ENCODE measurements around the gene ANP32E.
"Not testable (repeated sequence)": the region's sequence is repeated elsewhere in the genome, so short reads cannot be mapped to it uniquely, and the experiment has no call there.

The ANP32E gene

GRCh38 chr1:150212070-150212469 is 23.8 kb downstream of the ANP32E start:
- no peak for DNase-seq

DNA sequence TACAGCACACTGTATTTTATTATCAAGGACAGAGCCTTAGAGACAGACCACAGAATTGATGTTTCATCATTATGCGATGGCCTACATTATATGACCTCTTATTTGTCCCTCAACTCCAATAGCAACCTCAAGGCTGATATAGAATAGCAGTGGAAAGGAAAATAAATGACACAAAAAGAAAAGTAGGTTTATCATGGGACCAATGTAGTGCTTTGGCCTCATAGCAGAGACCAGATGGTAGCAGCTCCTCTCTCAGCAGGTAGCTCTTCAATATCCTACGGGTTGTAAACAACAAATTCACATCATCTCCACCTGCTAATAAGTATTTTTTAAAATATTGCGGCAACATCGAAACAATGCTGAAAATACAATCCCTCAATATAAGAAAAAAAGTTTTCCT is 25.2 kb downstream of the ANP32E start:
- DNase-seq: no peak

GRCh38 chr1:150210091-150210490 is 25.8 kb downstream of the ANP32E start:
- no peak for DNase-seq

DNA sequence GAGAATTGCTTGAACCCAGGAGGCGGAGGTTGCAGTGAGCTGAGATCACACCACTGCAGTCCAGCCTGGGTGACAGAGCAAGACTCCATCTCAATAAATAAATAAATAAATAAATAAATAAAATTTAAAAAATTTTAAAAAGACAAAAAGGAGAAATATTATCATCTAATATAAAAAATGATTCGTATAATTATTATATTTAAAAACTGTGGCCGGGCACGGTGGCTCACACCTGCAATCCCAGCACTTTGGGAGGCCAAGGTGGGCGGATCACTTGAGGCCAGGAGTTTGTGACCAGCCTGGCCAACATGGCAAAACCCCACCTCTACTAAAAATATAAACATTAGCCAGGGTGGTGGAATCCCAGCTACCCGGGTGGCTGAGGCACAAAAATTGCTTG is 27.5 kb downstream of the ANP32E start:
- DNase-seq: not testable (repeated sequence)

DNA sequence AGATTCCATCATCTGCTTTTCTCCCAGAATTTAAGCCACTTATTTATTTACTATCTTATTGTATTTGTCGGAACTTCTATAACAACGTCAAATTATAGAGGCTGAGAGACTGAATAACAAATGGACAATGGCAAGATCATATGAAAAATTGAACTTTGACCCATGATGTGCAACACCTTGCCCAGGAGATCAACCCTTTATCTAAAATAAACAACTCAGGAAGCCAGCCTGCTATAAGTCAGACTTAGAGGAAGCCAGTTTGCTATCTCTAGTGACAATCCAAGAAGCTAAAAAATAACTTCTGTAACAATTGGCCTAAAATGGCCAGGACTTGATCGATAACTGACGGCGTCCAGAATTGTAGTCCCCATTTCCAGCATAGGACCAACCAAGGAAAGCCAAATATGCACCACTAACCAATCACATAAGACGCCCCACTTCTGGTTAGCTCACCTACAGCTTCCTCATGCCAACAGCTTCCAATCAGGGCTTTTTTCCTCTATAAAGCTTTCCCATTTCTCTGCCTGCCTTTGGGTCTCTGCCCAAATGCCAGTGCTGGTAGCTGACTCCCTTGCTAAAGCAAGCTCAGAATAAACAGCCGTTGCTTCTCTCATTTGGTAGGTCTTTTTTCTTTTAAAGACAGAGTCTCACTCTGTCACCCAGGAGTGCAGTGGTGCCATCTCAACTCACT is 28.5 kb downstream of the ANP32E start:
- DNase-seq: no peak

DNA sequence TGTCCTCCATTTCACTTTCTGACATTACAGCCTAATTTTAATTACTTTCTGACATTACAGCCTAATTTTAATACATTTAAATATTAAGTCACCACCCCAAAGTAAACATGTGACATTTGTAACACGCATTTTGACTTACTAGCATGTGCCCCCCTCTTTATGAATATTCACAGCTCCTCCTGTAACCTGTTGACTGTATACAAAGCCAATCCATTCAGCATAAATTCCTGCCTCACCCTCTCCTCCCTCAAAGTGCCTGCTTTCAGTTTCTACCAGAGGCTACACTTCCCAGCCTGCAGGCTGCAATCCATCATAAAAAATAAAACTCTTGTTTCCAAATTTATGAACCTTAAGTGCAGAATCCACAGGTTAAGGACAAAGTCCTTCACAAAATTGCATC is 39.5 kb downstream of the ANP32E start:
- DNase-seq: no peak

DNA sequence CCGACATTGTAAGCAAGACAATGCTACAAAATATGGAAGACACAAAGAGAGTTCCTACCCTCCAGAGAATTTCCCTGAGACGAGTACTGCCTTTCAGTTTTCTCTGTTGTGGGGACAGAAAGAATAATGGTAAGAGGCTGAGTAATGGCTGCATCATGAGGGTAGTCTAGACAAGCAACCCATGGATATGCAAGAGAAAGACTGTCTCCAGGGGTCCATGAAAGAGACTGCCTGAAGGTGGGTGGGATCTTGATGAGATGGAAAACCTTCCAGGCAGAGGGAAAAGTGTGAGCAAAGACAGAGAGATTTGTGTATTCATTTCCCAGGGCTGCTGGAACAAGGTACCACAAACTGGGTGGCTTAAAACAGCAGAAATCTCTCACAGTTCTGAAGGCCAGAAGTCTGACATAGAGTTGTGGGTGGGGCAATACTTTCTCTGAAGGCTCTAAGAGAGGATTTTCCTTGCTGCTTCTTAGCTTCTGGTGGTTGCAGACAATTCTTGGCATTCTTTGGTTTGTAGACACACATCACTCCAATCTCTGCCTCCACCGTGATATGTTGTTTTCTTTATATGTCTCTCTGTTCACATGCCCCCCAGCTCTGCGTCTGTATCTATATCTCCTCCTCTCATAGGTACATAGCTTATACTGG is 41.4 kb downstream of the ANP32E start:
- DNase-seq: no peak

DNA sequence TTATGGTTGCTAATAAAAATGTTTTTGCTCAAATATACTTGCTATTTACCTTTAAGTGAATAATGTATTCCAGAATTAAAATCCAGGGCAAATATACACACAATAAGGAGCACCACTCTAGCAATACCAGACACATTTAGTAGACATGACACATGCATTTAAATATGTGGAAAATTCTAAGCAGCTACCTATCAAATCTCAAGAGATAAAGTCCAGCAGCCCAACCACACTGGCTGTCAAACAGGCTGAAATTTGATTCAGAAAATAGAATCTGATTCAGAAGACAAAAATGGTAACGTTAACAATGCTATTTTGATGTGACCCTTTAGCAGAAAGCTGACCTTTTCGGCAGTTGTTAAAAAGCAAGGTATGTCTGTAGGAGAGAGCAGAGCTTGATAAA is 43.9 kb downstream of the ANP32E start:
- DNase-seq: no peak

GRCh38 chr1:150187560-150187931 is 48.4 kb downstream of the ANP32E start:
- DNase-seq: no peak

- DNase-seq: no peak
These were observed 48.9 kb downstream of the ANP32E start for GRCh38 chr1:150186789-150187559.

DNA sequence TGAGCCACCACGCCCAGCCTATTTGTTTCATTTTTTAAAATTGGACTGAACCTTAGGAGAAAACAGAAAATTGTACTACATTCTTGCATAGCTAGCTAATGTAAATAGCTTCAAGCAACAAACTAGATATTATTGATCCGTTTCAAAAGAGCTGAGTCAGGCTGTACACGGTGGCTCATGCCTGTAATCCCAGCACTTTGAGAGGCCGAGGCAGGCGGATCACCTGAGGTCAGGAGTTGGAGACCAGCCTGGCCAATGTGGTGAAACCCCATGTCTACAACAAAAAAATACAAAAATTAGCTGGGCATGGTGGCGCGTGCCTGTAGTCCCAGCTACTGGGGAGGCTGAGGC is 49.5 kb downstream of the ANP32E start:
- DNase-seq: not testable (repeated sequence)

DNA sequence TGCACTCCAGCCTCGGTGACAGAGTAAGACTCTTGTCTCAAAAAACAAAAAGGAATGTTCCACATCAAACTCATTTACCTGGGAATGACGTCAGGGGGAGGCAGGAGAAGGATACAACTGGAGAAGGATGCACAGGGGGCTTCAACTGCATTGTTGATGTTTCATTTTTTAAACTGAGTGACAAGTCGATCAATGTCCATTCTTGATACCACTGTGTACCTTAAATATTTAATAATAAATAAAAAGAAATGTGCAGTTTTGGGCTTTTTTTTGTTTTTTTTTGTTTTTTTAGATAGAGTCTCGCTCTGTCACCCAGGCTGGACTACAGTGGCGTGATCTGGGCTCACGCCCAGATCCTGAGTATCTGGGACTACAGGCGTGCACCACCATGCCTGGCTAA is 50.4 kb downstream of the ANP32E start:
- no peak for DNase-seq

- no peak for DNase-seq
These were observed 52.9 kb downstream of the ANP32E start for GRCh38 chr1:150183061-150183460.

- DNase-seq: no peak
These were observed 53.7 kb downstream of the ANP32E start for GRCh38 chr1:150182247-150182646.

GRCh38 chr1:150180474-150180873 is 55.4 kb downstream of the ANP32E start:
- no peak for DNase-seq

- no peak for DNase-seq
These were observed 56.0 kb downstream of the ANP32E start for GRCh38 chr1:150179867-150180266.

DNA sequence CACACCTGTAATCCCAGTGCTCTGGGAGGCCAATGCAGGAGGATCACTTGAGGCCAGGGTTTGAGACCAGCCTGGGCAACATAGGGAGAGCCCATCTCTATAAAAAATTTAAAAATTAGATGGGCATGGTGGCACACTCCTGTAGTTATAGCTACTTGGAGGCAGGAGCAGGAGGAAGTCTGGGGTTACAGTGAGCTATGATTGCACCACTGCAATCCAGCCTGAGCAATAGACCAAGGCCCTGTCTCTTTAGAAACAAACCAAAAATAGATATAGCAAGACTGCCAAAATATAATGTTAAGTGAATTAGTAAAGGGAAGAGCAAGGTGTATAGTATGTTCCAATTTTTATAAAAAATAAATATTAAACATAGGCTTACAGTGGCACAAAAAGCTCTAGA is 57.4 kb downstream of the ANP32E start:
- DNase-seq: no peak

- DNase-seq: no peak
These were observed 59.3 kb downstream of the ANP32E start for GRCh38 chr1:150176593-150176992.

- DNase-seq: no peak
These were observed 62.7 kb downstream of the ANP32E start for GRCh38 chr1:150173141-150173585.

DNA sequence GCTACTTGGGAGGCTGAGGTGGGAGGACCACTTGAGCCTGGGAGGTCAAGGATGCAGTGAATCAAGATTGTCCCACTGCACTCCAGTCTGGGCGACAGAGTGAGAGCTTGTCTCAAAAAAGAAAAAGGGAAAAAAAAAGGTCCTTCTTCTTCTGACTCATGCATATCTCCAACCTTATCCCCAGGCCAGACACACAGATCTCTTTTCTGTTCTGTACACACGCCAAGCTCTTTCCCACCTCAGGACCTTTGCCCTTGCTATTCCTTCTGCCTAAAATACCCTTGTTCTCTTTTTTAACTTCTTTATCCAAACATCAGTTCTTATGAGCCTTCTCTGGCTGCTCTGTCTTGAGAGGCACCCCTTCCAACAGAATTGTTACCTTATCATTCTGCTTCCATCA is 64.1 kb downstream of the ANP32E start:
- DNase-seq: no peak

- peak; percentile 38 for DNase-seq
These were observed 66.8 kb downstream of the ANP32E start for GRCh38 chr1:150168960-150169601.
